Activated naive CD8-positive, alpha-beta T cell (primary cell): ENCODE results near the gene TRIM32.

Source experiments
- H3K27ac Mint-ChIP-seq: one replicate; pipeline ENCODE4 v1.8.0; 2021; ENCODE audit warnings: mixed read lengths
- H3K27me3 Mint-ChIP-seq: one replicate; pipeline ENCODE4 v1.8.0; 2021; ENCODE audit warnings: mixed read lengths
- H3K36me3 Mint-ChIP-seq: one replicate; pipeline ENCODE4 v1.8.0; 2021; ENCODE audit warnings: mixed read lengths
- H3K4me1 Mint-ChIP-seq: one replicate; pipeline ENCODE4 v1.8.0; 2021; ENCODE audit warnings: low read depth, mixed read lengths
- H3K4me3 Mint-ChIP-seq: one replicate; pipeline ENCODE4 v1.8.0; 2021; ENCODE audit warnings: mild to moderate bottlenecking, mixed read lengths
- H3K9me3 Mint-ChIP-seq: one replicate; pipeline ENCODE4 v1.8.0; 2021; ENCODE audit warnings: low read depth, mixed read lengths

Gene TRIM32

GRCh38 chr9:116713271-116713670, 26.2 kb downstream of the TRIM32 start:
- Mint-ChIP-seq H3K27me3 (no peaks in the 10 kb centered on the region), H3K27ac (no peak overlapping the region), H3K4me3 (no peak overlapping the region)

GRCh38 chr9:116715751-116716150, 28.6 kb downstream of the TRIM32 start:
- H3K4me1 Mint-ChIP-seq = peaks cover 1% of the 10 kb centered on the region
- no peaks in the 10 kb centered on the region for H3K9me3 Mint-ChIP-seq
- H3K4me3 Mint-ChIP-seq = no peak overlapping the region
- H3K27me3 Mint-ChIP-seq = peaks cover 2% of the 10 kb centered on the region
- H3K27ac Mint-ChIP-seq = no peak overlapping the region
- H3K36me3 Mint-ChIP-seq = peaks cover 4% of the 10 kb centered on the region

More at GRCh38 chr9:116713271-116713670, 26.2 kb downstream of the TRIM32 start:
- Mint-ChIP-seq H3K4me1 (peaks cover 1% of the 10 kb centered on the region), H3K9me3 (no peaks in the 10 kb centered on the region), H3K36me3 (no peaks in the 10 kb centered on the region)

GRCh38 chr9:116716438-116716837, 29.3 kb downstream of the TRIM32 start:
- no peak overlapping the region for H3K4me3 Mint-ChIP-seq
- H3K9me3 Mint-ChIP-seq = no peaks in the 10 kb centered on the region
- peaks cover 4% of the 10 kb centered on the region for H3K36me3 Mint-ChIP-seq
- peaks cover 2% of the 10 kb centered on the region for H3K27me3 Mint-ChIP-seq
- H3K4me1 Mint-ChIP-seq = peaks cover 1% of the 10 kb centered on the region
- H3K27ac Mint-ChIP-seq = no peak overlapping the region

GRCh38 chr9:116717150-116717549, 30.0 kb downstream of the TRIM32 start:
- Mint-ChIP-seq H3K36me3 (peaks cover 4% of the 10 kb centered on the region), H3K27me3 (peaks cover 2% of the 10 kb centered on the region), H3K4me3 (no peak overlapping the region), H3K9me3 (no peaks in the 10 kb centered on the region), H3K27ac (no peak overlapping the region), H3K4me1 (peaks cover 1% of the 10 kb centered on the region)

- peaks cover 4% of the 10 kb centered on the region for H3K36me3 Mint-ChIP-seq
- H3K4me1 Mint-ChIP-seq = peaks cover 1% of the 10 kb centered on the region
- no peaks in the 10 kb centered on the region for H3K9me3 Mint-ChIP-seq
- H3K27me3 Mint-ChIP-seq = peaks cover 2% of the 10 kb centered on the region
- no peak overlapping the region for H3K27ac Mint-ChIP-seq
- no peak overlapping the region for H3K4me3 Mint-ChIP-seq
Measured at GRCh38 chr9:116718111-116718510, 31.0 kb downstream of the TRIM32 start.

GRCh38 chr9:116720111-116720510, 33.0 kb downstream of the TRIM32 start:
- H3K36me3 Mint-ChIP-seq = peaks cover 4% of the 10 kb centered on the region
- H3K27me3 Mint-ChIP-seq = peaks cover 4% of the 10 kb centered on the region
- no peak overlapping the region for H3K4me3 Mint-ChIP-seq
- no peak overlapping the region for H3K27ac Mint-ChIP-seq
- H3K9me3 Mint-ChIP-seq = no peaks in the 10 kb centered on the region
- peaks cover 1% of the 10 kb centered on the region for H3K4me1 Mint-ChIP-seq

- Mint-ChIP-seq H3K4me1 (peaks cover 1% of the 10 kb centered on the region), H3K27me3 (peaks cover 4% of the 10 kb centered on the region), H3K9me3 (no peaks in the 10 kb centered on the region), H3K4me3 (no peak overlapping the region), H3K27ac (no peak overlapping the region), H3K36me3 (peaks cover 4% of the 10 kb centered on the region)
Measured at GRCh38 chr9:116721411-116721810, 34.3 kb downstream of the TRIM32 start.

- Mint-ChIP-seq H3K27me3 (peaks cover 4% of the 10 kb centered on the region), H3K27ac (no peak overlapping the region), H3K36me3 (peaks cover 4% of the 10 kb centered on the region), H3K9me3 (no peaks in the 10 kb centered on the region), H3K4me3 (no peak overlapping the region), H3K4me1 (peaks cover 1% of the 10 kb centered on the region)
Measured at GRCh38 chr9:116721944-116722343, 34.8 kb downstream of the TRIM32 start.

- Mint-ChIP-seq H3K27ac (no peak overlapping the region), H3K36me3 (peaks cover 4% of the 10 kb centered on the region), H3K4me3 (no peak overlapping the region), H3K4me1 (no peaks in the 10 kb centered on the region), H3K27me3 (peaks cover 5% of the 10 kb centered on the region), H3K9me3 (no peaks in the 10 kb centered on the region)
Measured at GRCh38 chr9:116724123-116724522, 37.0 kb downstream of the TRIM32 start.

- Mint-ChIP-seq H3K27ac (no peak overlapping the region), H3K27me3 (peaks cover 5% of the 10 kb centered on the region), H3K9me3 (no peaks in the 10 kb centered on the region), H3K4me3 (no peak overlapping the region), H3K36me3 (no peaks in the 10 kb centered on the region), H3K4me1 (no peaks in the 10 kb centered on the region)
Measured at GRCh38 chr9:116726602-116727001, 39.5 kb downstream of the TRIM32 start.

GRCh38 chr9:116733010-116733641, 46.0 kb downstream of the TRIM32 start:
- no peak overlapping the region for H3K27ac Mint-ChIP-seq
- no peaks in the 10 kb centered on the region for H3K36me3 Mint-ChIP-seq
- no peaks in the 10 kb centered on the region for H3K9me3 Mint-ChIP-seq
- H3K27me3 Mint-ChIP-seq = peaks cover 15% of the 10 kb centered on the region
- H3K4me3 Mint-ChIP-seq = no peak overlapping the region
- peaks cover 3% of the 10 kb centered on the region for H3K4me1 Mint-ChIP-seq

GRCh38 chr9:116736399-116737151, 49.5 kb downstream of the TRIM32 start:
- Mint-ChIP-seq H3K4me3 (no peak overlapping the region), H3K36me3 (no peaks in the 10 kb centered on the region), H3K9me3 (no peaks in the 10 kb centered on the region), H3K27me3 (peaks cover 12% of the 10 kb centered on the region), H3K27ac (no peak overlapping the region), H3K4me1 (peaks cover 3% of the 10 kb centered on the region)

- Mint-ChIP-seq H3K27ac (no peak overlapping the region), H3K36me3 (no peaks in the 10 kb centered on the region), H3K4me1 (peaks cover 3% of the 10 kb centered on the region), H3K9me3 (no peaks in the 10 kb centered on the region), H3K27me3 (peaks cover 12% of the 10 kb centered on the region), H3K4me3 (no peak overlapping the region)
Measured at GRCh38 chr9:116737152-116737546, 50.0 kb downstream of the TRIM32 start.

- Mint-ChIP-seq H3K4me1 (peaks cover 3% of the 10 kb centered on the region), H3K27me3 (peaks cover 4% of the 10 kb centered on the region), H3K9me3 (no peaks in the 10 kb centered on the region), H3K4me3 (no peak overlapping the region), H3K27ac (no peak overlapping the region), H3K36me3 (no peaks in the 10 kb centered on the region)
Measured at GRCh38 chr9:116741086-116741740, 54.1 kb downstream of the TRIM32 start.

- Mint-ChIP-seq H3K27me3 (peaks cover 2% of the 10 kb centered on the region), H3K36me3 (no peaks in the 10 kb centered on the region), H3K9me3 (no peaks in the 10 kb centered on the region), H3K4me3 (no peak overlapping the region), H3K27ac (no peak overlapping the region), H3K4me1 (peaks cover 2% of the 10 kb centered on the region)
Measured at GRCh38 chr9:116741742-116742141, 54.6 kb downstream of the TRIM32 start.
